Measurements from ENCODE around the gene TMCO5A.

Gene TMCO5A

GRCh38 chr15:37898362-37898761 lies 36.1 kb upstream of the TMCO5A start:
- DNase-seq: no peak
- H3K36me3 ChIP-seq: no peaks in the 10 kb centered on the region

GRCh38 chr15:37900326-37901221 lies 33.9 kb upstream of the TMCO5A start:
- H3K36me3 ChIP-seq: no peaks in the 10 kb centered on the region
- no peaks in the 10 kb centered on the region for H3K9me3 ChIP-seq
- no peak overlapping the region for H3K4me3 ChIP-seq
- no peak overlapping the region for H3K27ac ChIP-seq
- intact Hi-C loops (cut with DNase I; ENCODE audit: low total_unique reads): no loop called here
- peaks cover 0 to 6% (median 0%) of the 10 kb centered on the region in 4 donors for H3K4me1 ChIP-seq
- no peak for TF ChIP-seq CTCF (IDR thresholded peaks at IDR 0.05)
- H3K27me3 ChIP-seq: no peaks in the 10 kb centered on the region
- DNase-seq: no peak

More at GRCh38 chr15:37898362-37898761, 36.1 kb upstream of the TMCO5A start:
- no peaks in the 10 kb centered on the region for H3K9me3 ChIP-seq
- H3K27me3 ChIP-seq: no peaks in the 10 kb centered on the region
- intact Hi-C loops (cut with DNase I; ENCODE audit: low total_unique reads): no loop called here
- no peak for TF ChIP-seq CTCF (IDR thresholded peaks at IDR 0.05)
- no peak overlapping the region for H3K27ac ChIP-seq
- no peak overlapping the region for H3K4me3 ChIP-seq
- H3K4me1 ChIP-seq: peaks cover 0 to 6% (median 0%) of the 10 kb centered on the region in 4 donors

GRCh38 chr15:37902126-37902525 lies 32.3 kb upstream of the TMCO5A start:
- intact Hi-C loops (cut with DNase I; ENCODE audit: low total_unique reads): no loop called here
- DNase-seq: no peak
- H3K27ac ChIP-seq: no peak overlapping the region
- TF ChIP-seq CTCF (IDR thresholded peaks at IDR 0.05): no peak
- H3K9me3 ChIP-seq: no peaks in the 10 kb centered on the region
- peaks cover 0 to 6% (median 0%) of the 10 kb centered on the region in 4 donors for H3K4me1 ChIP-seq
- no peaks in the 10 kb centered on the region for H3K36me3 ChIP-seq
- H3K27me3 ChIP-seq: no peaks in the 10 kb centered on the region
- H3K4me3 ChIP-seq: no peak overlapping the region

- no peak for TF ChIP-seq CTCF (IDR thresholded peaks at IDR 0.05)
- no peak overlapping the region for H3K27ac ChIP-seq
- intact Hi-C loops (cut with DNase I; ENCODE audit: low total_unique reads): no loop called here
- peaks cover 0 to 6% (median 0%) of the 10 kb centered on the region in 4 donors for H3K4me1 ChIP-seq
- H3K9me3 ChIP-seq: no peaks in the 10 kb centered on the region
- no peak overlapping the region for H3K4me3 ChIP-seq
- no peaks in the 10 kb centered on the region for H3K27me3 ChIP-seq
- no peaks in the 10 kb centered on the region for H3K36me3 ChIP-seq
- DNase-seq: no peak
Observed at GRCh38 chr15:37903919-37904625, 30.4 kb upstream of the TMCO5A start.

GRCh38 chr15:37907136-37907535 lies 27.3 kb upstream of the TMCO5A start:
- intact Hi-C loops (cut with DNase I; ENCODE audit: low total_unique reads): no loop called here
- H3K27me3 ChIP-seq: no peaks in the 10 kb centered on the region
- no peak overlapping the region for H3K27ac ChIP-seq
- H3K4me3 ChIP-seq: no peak overlapping the region
- no peaks in the 10 kb centered on the region for H3K9me3 ChIP-seq
- H3K4me1 ChIP-seq: no peaks in the 10 kb centered on the region
- no peak for DNase-seq
- no peaks in the 10 kb centered on the region for H3K36me3 ChIP-seq
- TF ChIP-seq CTCF (IDR thresholded peaks at IDR 0.05): no peak

All from tibial artery (tissue), 4 donors.